CD4-positive, alpha-beta T cell treated with Interleukin-21 for 1 hour (primary cell): ENCODE results near the gene ZDHHC11B.
"Not testable (repeated sequence)": the region's sequence is repeated elsewhere in the genome, so short reads cannot be mapped to it uniquely, and the experiment has no call there.

Experiments used
- DNase-seq: peaks from one replicate; pipeline ENCODE4 v3.0.0-alpha.2; 2020

The ZDHHC11B gene

GRCh38 chr5:714215-715118 lies 70.1 kb downstream of the ZDHHC11B start:
- not testable (repeated sequence) for DNase-seq

- DNase-seq, result not testable (repeated sequence)
Observed at GRCh38 chr5:713686-714085, 70.8 kb downstream of the ZDHHC11B start.

DNA sequence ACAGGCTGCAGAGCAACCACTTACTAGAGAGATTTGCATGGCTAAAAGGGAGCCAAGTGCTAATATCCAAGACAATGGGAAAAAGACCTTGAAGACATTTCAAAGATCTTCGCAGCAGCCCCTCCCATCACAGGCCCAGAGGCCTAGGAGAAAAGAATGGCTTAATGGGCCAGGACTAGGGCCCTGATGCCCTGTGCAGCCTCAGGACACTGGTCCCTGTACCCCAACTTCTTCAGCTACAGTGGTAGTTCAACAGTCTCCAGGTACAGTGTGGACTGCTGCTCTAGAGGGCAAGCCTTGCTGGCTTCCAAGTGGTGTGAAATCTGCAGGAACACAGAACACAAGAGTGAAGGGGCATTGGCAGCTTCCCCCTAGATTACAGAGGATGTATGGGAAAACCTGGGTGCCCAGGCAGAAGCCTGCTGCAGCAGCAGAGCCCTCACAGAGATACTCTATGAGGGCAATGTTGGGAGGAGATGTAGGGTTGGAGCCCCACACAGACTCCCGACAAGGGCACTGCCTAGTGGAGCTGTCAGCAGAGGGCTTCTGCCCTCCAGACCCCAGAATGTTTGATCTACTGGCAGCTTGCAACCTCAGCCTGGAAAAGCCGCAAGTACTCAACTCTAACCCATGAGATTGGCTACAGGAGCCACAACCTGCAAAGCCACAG lies 75.5 kb downstream of the ZDHHC11B start:
- not testable (repeated sequence) for DNase-seq

DNA sequence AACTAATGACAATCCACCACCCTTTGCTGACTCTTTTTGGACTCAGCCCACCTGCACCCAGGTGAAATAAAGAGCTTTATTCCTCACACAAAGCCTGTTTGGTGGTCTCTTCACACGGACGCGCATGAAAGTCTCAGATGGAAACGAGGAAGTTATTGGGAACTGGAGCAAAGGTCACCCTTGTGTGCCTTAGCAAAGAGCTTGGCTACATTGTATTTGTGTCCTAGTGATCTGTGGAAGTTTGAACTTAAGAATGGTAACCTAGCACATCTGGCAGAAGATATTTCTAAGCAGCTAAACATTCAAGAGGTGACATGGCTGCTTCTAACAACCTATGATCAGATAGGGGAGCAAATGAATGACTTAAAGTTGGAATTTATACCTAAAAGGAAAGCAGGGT lies 76.2 kb downstream of the ZDHHC11B start:
- not testable (repeated sequence) for DNase-seq

DNA sequence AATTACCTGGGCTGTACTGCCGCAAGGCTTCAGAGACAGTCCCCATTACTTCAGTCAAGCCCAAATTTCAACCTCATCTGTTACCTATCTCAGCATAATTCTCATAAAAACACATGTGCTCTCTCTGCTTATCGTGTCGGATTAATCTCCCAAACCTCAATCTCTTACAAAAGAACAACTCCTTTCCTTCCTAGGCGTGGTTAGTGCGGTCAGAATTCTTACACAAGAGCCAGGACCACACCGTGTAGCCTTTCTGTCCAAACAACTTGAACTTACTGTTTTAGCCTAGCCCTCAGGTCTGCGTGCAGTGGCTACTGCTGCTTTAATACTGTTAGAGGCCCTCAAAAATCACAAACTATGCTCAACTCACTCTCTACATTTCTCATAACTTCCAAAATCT lies 78.4 kb downstream of the ZDHHC11B start:
- DNase-seq, result not testable (repeated sequence)

- DNase-seq, result not testable (repeated sequence)
Observed at GRCh38 chr5:696753-697702, 87.5 kb downstream of the ZDHHC11B start.

DNA sequence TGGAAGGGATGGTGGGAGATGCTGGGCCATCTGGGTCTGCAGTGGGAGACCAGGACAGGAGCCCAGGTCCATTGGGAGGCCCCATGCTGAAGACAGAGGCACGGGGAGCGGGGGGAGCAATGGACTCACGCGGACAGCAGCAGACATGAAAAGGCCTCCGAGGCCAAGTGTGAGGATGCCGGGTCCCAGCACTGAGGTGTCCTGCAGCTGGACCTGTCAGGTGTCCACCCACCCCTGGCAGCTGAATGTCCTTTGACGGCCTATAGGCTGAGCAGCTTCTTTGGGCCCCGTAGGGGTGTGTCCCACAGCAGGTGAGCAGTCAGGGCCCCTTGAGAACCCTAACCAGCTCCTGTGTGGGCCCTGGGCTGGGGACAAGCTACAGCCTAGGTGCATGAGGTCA lies 88.3 kb downstream of the ZDHHC11B start:
- not testable (repeated sequence) for DNase-seq

GRCh38 chr5:695475-695874 lies 89.1 kb downstream of the ZDHHC11B start:
- not testable (repeated sequence) for DNase-seq

- DNase-seq, result not testable (repeated sequence)
Observed at GRCh38 chr5:694042-694431, 90.5 kb downstream of the ZDHHC11B start.

DNA sequence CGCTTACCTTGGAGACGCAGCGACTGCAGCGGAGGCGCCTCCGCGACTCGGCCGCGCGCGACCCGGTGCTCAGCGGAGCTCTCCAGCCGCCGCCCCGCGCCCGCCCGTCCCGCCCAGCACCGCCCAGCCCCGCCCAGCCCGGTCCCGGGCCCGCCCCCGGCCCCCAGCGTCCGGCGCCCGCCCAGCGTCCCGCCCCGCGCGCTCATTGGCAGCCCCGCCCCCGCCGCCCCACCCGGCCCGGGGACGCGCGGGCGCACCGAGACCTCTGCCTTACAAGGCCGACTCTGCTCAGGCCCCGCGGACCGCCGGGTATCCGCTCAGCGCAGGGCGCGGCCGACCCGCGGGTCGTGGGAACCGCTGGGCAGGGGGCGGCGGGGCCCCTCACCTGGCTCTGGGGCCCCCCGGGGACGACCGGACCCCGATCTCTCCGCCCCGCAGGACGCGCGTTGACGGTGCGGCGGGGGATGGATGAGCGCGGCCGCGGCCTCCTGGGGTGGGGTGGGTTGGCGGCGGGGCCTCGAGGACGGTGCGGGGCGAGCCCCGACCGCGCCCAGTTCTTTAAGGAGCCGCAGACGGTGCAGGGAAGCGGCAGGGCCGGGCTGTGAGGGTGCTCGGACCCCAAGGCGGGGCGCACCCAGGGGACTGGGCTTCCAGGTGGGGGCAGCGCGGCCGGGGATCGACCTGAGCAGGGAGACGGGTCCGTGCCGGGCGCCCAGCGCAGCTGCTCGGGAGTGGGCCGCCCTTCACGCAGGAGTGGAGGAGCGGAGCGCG lies 91.1 kb downstream of the ZDHHC11B start, which contains the start of gene TPPP:
Gene TPPP, minus strand, starts transcription at position 82 of the 771 bp plus-strand sequence. CDS start 15,292 bp downstream, outside the sequence.
- peak; percentile 84 for DNase-seq

DNA sequence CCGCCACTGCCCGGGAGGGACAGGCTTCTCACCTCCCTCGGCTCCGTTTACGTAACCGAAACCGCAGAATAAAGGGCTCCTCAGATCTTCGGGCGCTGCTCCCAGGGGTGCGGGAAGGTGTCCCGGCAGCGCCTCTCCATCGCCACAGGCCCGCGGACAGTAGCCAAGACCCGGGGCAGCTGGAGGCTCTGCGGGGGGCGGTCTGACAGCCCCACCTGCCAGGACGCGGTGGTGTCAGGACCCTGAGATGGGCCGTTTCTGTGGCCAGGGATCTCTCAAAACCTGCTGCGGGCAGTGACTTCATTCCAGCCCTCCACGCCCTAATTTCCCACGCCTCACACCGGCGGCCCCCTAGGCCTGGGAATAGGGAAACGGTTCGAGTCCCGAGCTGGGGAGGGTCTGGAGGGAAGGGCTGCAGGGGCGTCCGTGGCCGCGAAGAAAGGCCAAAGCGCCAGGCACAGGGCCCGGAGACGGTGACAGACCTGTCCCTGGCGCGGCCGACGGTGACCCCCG lies 91.9 kb downstream of the ZDHHC11B start:
- peak; percentile 46 for DNase-seq

GRCh38 chr5:691817-692528 lies 92.6 kb downstream of the ZDHHC11B start:
- no peak for DNase-seq

GRCh38 chr5:691049-691448 lies 93.5 kb downstream of the ZDHHC11B start:
- DNase-seq, result not testable (repeated sequence)

DNA sequence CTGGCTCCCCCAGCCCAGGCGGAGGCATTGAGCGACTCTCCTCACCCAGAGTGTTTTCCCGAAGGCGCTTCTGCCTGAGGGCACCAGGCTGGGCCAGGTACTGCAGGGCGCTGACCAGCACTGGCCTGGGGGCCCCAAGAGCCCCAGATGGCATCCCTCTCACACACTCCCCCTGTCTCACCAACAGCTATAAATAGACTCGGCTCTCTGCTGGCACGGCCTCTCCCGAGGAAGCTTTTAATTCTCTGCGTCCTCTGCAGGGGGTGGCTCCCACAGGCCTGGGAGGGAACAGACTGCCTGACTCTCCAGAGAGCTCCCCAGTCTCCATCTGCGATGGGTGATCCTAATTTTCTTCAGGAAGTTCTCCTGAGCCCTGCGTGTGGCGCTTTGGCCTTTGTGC lies 94.2 kb downstream of the ZDHHC11B start:
- not testable (repeated sequence) for DNase-seq

- not testable (repeated sequence) for DNase-seq
Observed at GRCh38 chr5:688348-689010, 96.0 kb downstream of the ZDHHC11B start.

DNA sequence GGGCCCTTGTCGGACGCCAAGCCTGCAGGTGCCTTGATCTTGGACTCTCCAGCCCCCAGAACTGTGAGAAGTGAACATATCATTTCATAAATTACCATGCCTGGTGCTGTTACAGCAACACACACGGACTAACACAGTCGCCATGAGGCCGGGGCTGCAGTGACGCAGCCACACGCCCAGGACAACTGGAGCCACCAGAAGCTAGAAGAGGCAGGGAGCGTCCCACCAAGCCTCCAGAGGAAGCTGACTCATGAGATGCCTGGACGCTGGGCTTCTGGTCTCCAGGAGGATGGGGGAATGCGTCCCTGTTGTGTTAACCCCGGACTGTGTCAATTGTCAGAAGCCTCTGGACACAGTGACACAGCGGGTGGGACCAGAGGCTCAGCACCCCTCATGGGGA lies 97.6 kb downstream of the ZDHHC11B start:
- DNase-seq, result not testable (repeated sequence)

GRCh38 chr5:686172-686523 lies 98.4 kb downstream of the ZDHHC11B start:
- not testable (repeated sequence) for DNase-seq

GRCh38 chr5:685262-686171 lies 99.0 kb downstream of the ZDHHC11B start:
- no peak for DNase-seq

GRCh38 chr5:684751-685216 lies 99.7 kb downstream of the ZDHHC11B start:
- no peak for DNase-seq
